ENCODE results near the gene ZFX. TPM values are rescaled to one million over a fixed set of nuclear protein-coding genes. Genes with fewer than 3 reads are reported as not detected.

The ZFX gene
- total RNA-seq, 2 experiments from 2014 or later, result 44.4 to 44.5 TPM

DNA sequence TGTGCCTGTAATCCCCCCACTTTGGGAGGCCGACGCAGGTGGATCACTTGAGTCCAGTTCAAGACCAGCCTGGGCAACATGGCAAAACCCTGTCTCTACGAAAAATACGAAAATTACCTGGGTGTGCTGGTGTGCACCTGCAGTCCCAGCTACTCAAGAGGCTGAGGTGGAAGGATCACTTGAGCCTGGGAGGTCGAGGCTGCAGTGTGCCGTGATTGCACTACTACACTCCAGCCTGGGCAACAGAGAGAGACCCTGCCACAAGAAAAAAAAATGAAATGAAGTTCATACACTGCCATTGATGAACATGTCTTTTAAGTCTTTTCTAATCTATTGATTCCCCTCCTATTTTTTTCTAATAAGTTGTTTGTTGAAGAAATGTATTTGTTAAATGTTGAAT, 5.0 kb upstream of the ZFX start:
- Mint-ChIP-seq H3K27ac (no peak overlapping the region), H3K4me1 (ENCODE audit: low read depth) (peaks cover 35% of the 10 kb centered on the region), H3K36me3 (ENCODE audit: low read depth) (no peaks in the 10 kb centered on the region), H3K9me3 (ENCODE audit: insufficient read depth) (no peaks in the 10 kb centered on the region), H3K4me3 (no peak overlapping the region), H3K27me3 (ENCODE audit: low read depth) (no peaks in the 10 kb centered on the region)
- POLR2A ChIA-PET, result no interaction called here
- DNase-seq, result no peak
- no peak for ATAC-seq
- CTCF ChIA-PET, result no interaction called here

DNA sequence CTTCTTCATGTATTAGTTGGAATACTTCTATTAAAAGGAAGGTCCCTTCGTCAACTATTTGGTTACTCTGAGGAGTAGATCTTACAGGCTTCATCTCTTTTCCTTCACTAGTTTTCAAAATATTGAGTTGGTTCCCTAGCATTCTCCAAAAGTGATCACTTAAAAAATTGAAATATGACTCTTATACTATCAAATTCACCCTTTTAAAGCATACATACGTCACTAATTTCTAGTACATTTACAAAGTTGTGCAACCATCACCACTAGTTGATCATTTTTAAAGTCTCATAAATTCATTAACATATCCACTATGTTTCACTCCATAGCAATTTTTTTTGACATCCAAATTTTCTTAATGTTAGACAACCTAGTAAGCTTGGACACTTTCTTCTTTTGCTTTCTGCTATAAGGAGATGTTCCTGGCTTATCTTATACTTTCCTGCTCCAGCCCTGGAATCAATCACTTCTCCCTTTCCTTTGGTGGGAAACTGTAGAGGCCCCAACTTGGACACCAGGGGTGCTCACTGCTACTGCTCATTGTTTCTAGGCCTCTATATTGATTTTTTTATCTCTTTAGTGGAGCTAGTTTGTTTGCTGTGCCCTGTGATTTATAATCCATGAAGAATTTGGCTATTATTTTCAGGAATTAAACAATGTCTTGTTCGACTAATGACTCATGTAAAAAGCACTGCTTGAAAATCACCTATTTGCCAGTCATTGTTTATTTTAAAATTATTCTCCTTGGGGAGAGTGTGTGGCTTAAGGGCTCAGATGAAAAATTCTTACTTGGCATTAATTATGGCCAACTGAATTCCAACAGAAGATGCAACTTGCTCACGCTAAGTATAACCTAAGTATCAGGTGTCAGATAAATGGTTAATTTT, 4.0 kb upstream of the ZFX start:
- H3K9me3 Mint-ChIP-seq (ENCODE audit: insufficient read depth), result no peaks in the 10 kb centered on the region
- peaks cover 35% of the 10 kb centered on the region for H3K4me1 Mint-ChIP-seq (ENCODE audit: low read depth)
- ATAC-seq (no peak), DNase-seq (no peak)
- H3K36me3 Mint-ChIP-seq (ENCODE audit: low read depth), result peaks cover under 1% of the 10 kb centered on the region
- H3K27me3 Mint-ChIP-seq (ENCODE audit: low read depth), result no peaks in the 10 kb centered on the region
- POLR2A ChIA-PET, result no interaction called here
- H3K27ac Mint-ChIP-seq, result no peak overlapping the region
- peak overlapping the region; percentile 28 for H3K4me3 Mint-ChIP-seq
- CTCF ChIA-PET, result interaction anchor here (1.1 kb wide), 1 partner anchor 44 kb away, joined by 3 read pairs; no protein-coding TSS in a partner anchor

DNA sequence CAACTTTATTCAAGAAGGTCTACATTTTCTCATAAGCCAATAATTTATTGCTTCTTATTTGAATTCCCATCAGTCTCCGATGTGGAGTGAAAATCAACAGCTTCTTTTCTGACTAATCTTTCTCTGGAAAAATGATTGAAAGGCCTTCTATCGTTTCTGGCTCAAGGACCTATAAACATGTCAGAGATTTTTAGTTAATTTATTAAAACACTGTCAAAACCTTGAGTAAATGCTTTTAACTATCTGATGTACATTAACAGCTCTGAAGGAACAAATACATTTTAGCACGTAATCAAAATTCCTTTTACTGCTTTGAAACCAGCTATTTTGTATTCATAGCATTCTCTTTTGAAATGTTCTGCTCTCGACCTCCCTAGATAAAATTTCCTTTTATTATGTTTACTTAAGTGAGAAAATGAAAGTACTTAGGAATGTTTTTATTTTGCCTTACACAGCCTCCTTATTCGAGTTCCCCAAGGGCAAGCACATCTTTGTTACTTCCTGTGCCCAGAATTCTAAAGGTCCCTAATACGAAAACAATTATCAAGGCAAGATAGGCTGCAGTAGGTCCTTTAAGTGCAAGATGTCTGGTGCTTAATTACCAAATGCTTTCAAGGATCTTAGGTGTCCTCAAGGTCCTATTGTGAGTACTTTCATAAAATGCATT, 3.1 kb upstream of the ZFX start:
- H3K36me3 Mint-ChIP-seq (ENCODE audit: low read depth), result peaks cover 9% of the 10 kb centered on the region
- peaks cover 39% of the 10 kb centered on the region for H3K4me1 Mint-ChIP-seq (ENCODE audit: low read depth)
- H3K9me3 Mint-ChIP-seq (ENCODE audit: insufficient read depth), result no peaks in the 10 kb centered on the region
- H3K27me3 Mint-ChIP-seq (ENCODE audit: low read depth), result no peaks in the 10 kb centered on the region
- ATAC-seq (no peak), DNase-seq (no peak)
- CTCF ChIA-PET, result interaction anchor here (1.1 kb wide), 1 partner anchor 45 kb away, joined by 3 read pairs; no protein-coding TSS in a partner anchor
- peak overlapping the region; percentile 54 for H3K4me3 Mint-ChIP-seq
- POLR2A ChIA-PET, result no interaction called here
- peak overlapping the region; percentile 77 for H3K27ac Mint-ChIP-seq

DNA sequence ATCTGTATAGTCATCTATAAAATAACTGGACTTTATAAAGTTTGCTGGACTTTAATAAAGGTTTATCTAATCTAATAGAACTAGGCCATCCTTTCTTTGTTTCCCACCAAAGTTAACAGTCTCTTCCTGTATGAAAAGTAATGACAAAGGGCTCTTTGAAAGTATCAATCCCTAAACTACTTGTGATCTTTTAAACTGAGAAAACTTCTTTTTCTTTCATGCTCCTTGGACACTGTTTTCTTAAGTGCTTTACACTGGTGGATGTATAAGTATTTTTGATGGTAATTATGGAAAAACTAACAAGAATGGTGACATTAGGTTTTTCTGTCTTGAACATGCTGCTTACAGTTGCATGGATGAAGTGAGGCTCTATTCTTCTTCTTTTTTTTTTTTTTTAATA, 2.4 kb upstream of the ZFX start:
- peaks cover 46% of the 10 kb centered on the region for H3K4me1 Mint-ChIP-seq (ENCODE audit: low read depth)
- DNase-seq, result no peak
- H3K27me3 Mint-ChIP-seq (ENCODE audit: low read depth), result no peaks in the 10 kb centered on the region
- ChIA-PET CTCF (interaction anchor here (1.0 kb wide), 1 partner anchor 93 kb away, joined by 5 read pairs; the partner anchor contains the start of gene EIF2S3), POLR2A (no interaction called here)
- no peak for ATAC-seq
- H3K9me3 Mint-ChIP-seq (ENCODE audit: insufficient read depth), result no peaks in the 10 kb centered on the region
- no peak overlapping the region for H3K4me3 Mint-ChIP-seq
- H3K36me3 Mint-ChIP-seq (ENCODE audit: low read depth), result peaks cover 12% of the 10 kb centered on the region
- H3K27ac Mint-ChIP-seq, result peak overlapping the region; percentile 83

DNA sequence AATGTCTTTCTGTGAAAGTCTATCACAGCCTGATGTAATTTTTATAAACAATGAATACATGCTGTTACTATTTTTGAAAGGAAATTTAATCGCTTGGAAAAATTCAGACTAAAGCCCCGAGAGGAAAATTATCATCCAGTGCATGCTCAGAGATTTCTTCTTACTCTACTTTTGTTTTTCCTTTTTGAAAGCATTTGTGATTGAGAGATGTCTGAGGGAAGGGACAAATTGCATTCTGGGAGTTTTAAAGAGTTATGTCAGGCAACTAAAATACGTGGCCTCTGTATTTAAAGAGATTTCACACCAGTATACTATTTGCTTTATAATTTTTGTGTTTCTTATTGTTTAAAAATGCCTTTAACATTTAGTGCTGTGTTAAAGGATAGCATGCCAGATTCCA, 1.4 kb upstream of the ZFX start:
- Mint-ChIP-seq H3K27me3 (ENCODE audit: low read depth) (no peaks in the 10 kb centered on the region), H3K36me3 (ENCODE audit: low read depth) (peaks cover 20% of the 10 kb centered on the region), H3K4me1 (ENCODE audit: low read depth) (peaks cover 55% of the 10 kb centered on the region), H3K27ac (peak overlapping the region; percentile 90), H3K9me3 (ENCODE audit: insufficient read depth) (no peaks in the 10 kb centered on the region), H3K4me3 (peak overlapping the region; percentile 78)
- ChIA-PET POLR2A (interaction anchor here (2.2 kb wide), 1 partner anchor 94 kb away, joined by 9 read pairs; the partner anchor contains the start of gene EIF2S3), CTCF (interaction anchor here (1.0 kb wide), 1 partner anchor 94 kb away, joined by 5 read pairs; the partner anchor contains the start of gene EIF2S3)
- ATAC-seq (no peak), DNase-seq (no peak)

DNA sequence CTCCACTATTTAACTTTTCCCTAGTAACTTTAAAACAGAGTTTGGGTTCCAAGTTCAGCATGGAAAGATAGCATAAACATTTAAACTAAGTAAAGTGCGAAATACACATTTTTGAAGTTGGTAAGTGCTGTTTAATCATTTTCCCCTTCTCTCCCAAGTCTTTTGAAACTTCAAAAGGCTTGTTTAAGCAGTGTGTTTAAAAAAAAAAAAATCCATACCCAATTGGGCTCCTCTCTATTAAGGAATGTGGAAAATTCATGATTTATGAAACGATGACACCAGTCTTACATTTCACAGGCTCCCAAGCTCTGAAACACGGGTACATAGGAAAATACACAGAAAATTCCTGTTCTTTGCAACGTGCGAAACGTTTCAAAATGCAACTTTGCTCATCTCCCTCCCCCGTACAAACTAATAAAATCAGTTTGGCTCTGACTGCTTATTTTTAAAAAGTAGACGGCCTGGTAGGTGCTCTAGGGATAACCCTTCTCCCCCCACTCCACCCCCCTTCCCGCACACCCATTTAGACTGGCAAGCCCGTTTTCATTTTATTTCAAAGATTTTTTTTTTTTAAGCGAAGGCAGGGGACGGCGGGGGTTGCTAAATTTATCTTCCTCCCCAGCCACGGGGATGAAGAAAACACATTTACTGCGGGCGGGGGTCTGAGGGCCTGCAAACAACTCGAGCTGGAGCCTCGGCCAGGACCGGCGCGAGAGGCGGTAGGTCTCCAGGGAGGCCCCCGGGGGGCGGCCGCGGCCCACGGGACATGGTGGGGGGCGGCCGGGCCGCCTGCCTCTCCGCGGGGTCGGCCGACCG, 786 bp upstream of the ZFX start:
- Mint-ChIP-seq H3K36me3 (ENCODE audit: low read depth) (peaks cover 26% of the 10 kb centered on the region), H3K4me3 (peak overlapping the region; percentile 78), H3K9me3 (ENCODE audit: insufficient read depth) (no peaks in the 10 kb centered on the region), H3K27me3 (ENCODE audit: low read depth) (no peaks in the 10 kb centered on the region), H3K4me1 (ENCODE audit: low read depth) (peaks cover 61% of the 10 kb centered on the region), H3K27ac (peak overlapping the region; percentile 90)
- ChIA-PET CTCF (interaction anchor here (1.0 kb wide), 2 partner anchors 94 to 95 kb away, joined by 4 to 5 read pairs; partner anchors contain the start of gene EIF2S3), POLR2A (interaction anchor here (2.2 kb wide), 1 partner anchor 95 kb away, joined by 9 read pairs; the partner anchor contains the start of gene EIF2S3)
- ATAC-seq (no peak), DNase-seq (peak; percentile 24)

DNA sequence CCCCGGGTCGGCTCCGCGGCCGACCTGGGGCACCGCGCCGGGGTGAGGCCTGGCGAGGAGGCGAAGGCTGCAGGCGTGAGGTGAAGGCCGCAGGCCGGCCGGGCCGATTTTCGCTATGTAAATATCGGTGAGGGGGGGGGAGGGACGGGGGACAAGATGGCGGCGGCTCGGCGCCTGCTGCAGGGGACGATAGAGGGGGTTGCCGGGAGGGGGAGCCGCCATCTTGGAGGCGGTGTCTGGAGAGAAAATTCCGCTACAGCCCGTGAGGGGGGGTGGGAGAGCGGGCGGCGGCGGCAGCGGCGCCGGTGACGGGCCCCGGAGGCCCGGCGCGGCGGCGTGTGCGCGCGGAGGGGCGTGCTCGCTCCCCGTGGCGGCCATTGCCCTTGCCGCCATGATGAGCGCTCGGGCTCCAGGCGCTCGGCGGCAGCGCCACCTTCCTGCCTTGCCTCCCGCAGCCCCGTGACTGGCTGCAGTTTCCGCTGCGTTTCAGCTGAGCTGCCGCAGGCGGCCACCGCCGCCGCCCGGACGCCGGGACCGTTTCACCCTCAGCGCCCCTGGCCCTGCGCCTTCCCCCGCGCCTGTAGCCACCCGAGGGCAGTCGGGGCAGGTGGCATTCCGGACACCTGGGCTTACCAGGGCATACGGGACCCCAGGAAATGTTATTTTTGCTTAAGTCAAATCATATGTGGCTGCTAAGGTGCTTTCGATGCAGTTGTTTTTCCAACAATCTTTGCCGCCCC, 692 bp downstream of the ZFX start:
- H3K9me3 Mint-ChIP-seq (ENCODE audit: insufficient read depth), result no peaks in the 10 kb centered on the region
- H3K27me3 Mint-ChIP-seq (ENCODE audit: low read depth), result no peaks in the 10 kb centered on the region
- peak overlapping the region; percentile 88 for H3K4me3 Mint-ChIP-seq
- peak overlapping the region; percentile 89 for H3K27ac Mint-ChIP-seq
- ATAC-seq, result peak; percentile 80
- H3K4me1 Mint-ChIP-seq (ENCODE audit: low read depth), result peaks cover 58% of the 10 kb centered on the region
- H3K36me3 Mint-ChIP-seq (ENCODE audit: low read depth), result peaks cover 29% of the 10 kb centered on the region
- POLR2A ChIA-PET, result interaction anchor here (1.0 to 2.2 kb wide), 2 partner anchors 37 to 96 kb away, joined by 3 to 9 read pairs; partner anchors contain the start of gene EIF2S3
- CTCF ChIA-PET, result interaction anchor here (1.0 kb wide), 1 partner anchor 96 kb away, joined by 4 read pairs; no protein-coding TSS in a partner anchor
- DNase-seq, result peak; percentile 84

DNA sequence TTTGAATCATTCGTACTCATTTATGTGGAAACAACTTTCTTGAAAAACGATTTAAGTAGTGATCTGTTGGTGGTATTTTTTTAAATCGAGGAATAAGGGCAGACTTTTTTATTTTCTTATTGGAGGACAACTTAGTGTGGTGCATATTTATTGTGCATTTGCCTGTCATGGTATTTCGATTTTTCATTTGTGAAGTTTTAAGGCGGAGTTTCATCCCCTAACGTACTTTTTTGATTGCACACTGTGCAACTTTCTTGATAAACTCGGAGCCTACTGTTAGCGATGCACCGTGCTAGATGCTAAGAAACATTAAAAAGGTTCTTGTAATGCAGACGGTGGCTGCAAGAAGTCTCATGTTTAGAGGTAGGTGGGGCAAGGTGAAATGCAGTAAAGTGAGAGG, 1.4 kb downstream of the ZFX start:
- H3K9me3 Mint-ChIP-seq (ENCODE audit: insufficient read depth), result no peaks in the 10 kb centered on the region
- no peak for DNase-seq
- H3K36me3 Mint-ChIP-seq (ENCODE audit: low read depth), result peaks cover 31% of the 10 kb centered on the region
- no peak for ATAC-seq
- H3K27ac Mint-ChIP-seq, result peak overlapping the region; percentile 89
- ChIA-PET CTCF (no interaction called here), POLR2A (interaction anchor here (1.0 kb wide), 1 partner anchor 11 kb away, joined by 3 read pairs; no protein-coding TSS in a partner anchor)
- H3K4me1 Mint-ChIP-seq (ENCODE audit: low read depth), result peaks cover 54% of the 10 kb centered on the region
- peak overlapping the region; percentile 88 for H3K4me3 Mint-ChIP-seq
- H3K27me3 Mint-ChIP-seq (ENCODE audit: low read depth), result no peaks in the 10 kb centered on the region

DNA sequence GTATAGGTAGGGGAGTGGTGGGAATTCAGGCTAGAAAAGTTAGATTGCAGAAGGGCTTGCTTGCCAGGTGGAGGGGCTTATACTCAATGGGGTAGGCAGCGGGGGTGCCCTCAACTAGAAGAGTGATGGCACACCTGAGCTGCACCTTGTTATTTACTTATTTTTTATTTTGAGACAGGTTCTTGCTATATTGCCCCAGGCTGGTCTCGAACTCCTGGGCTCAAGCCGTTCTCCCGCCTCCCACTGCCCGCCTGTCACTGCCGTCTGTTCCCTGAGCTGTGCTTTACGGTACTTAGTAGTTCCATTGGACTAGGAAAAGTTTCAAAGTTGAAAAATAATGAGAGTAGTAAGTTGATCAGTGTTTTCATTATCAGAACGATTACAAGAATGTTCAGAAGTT, 2.0 kb downstream of the ZFX start:
- POLR2A ChIA-PET, result interaction anchor here (0.6 to 1.0 kb wide), 2 partner anchors 10 to 62 kb away, joined by 3 read pairs; no protein-coding TSS in a partner anchor
- Mint-ChIP-seq H3K27me3 (ENCODE audit: low read depth) (no peaks in the 10 kb centered on the region), H3K4me1 (ENCODE audit: low read depth) (peaks cover 53% of the 10 kb centered on the region), H3K36me3 (ENCODE audit: low read depth) (peaks cover 34% of the 10 kb centered on the region), H3K9me3 (ENCODE audit: insufficient read depth) (no peaks in the 10 kb centered on the region), H3K27ac (peak overlapping the region; percentile 89), H3K4me3 (peak overlapping the region; percentile 88)
- ATAC-seq, result no peak
- DNase-seq, result no peak
- CTCF ChIA-PET, result no interaction called here

DNA sequence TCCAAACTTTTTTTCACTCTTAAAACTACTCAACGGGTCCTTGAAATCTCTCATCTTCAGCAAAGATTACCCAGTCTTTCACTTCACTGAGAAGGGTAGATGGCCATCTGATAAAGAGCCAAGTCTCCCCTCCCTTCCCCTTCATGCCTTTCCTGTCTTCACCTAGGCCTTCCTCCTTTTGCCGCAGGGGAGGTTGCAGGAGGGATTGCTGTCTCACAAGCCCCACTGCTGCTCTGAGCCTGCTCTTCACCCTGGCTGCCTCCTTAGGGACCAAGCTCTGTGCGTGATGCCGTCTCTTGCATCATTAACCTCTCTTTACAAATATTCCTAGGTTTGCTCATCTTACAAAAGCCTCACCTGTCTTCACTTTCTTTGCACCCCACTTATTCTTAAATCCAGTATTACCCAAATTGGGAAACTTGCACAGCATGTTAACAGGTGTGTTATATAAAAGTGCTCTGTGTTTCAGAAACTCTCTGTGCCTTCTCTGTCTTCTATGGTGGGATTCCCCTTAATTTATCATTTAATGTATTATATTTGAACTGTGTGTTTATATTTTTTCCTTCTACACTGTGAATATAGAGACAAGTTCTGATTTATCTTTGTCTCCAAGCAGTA, 3.8 kb downstream of the ZFX start:
- Mint-ChIP-seq H3K4me3 (peak overlapping the region; percentile 88), H3K4me1 (ENCODE audit: low read depth) (peaks cover 43% of the 10 kb centered on the region), H3K9me3 (ENCODE audit: insufficient read depth) (no peaks in the 10 kb centered on the region), H3K27ac (peak overlapping the region; percentile 80), H3K36me3 (ENCODE audit: low read depth) (peaks cover 41% of the 10 kb centered on the region), H3K27me3 (ENCODE audit: low read depth) (no peaks in the 10 kb centered on the region)
- ATAC-seq, result no peak
- CTCF ChIA-PET, result no interaction called here
- POLR2A ChIA-PET, result no interaction called here
- DNase-seq, result peak; percentile 29

All from activated CD8-positive, alpha-beta T cell treated with anti-CD3 and anti-CD28 coated beads, Interleukin-2, amount 10 ng/mL, durations not matched to agents 7 days and 5 days (primary cell).